ENCODE results near the gene PEA15. TPM values are rescaled to one million over a fixed set of nuclear protein-coding genes. Genes with fewer than 3 reads are reported as not detected.

Gene PEA15
- total and polyA plus RNA-seq, 9 of the 15 experiments (the other 6 are each of a cell fraction or from before 2014, with no cell fraction given), result 8.2 to 175 (median 35.4) TPM

DNA sequence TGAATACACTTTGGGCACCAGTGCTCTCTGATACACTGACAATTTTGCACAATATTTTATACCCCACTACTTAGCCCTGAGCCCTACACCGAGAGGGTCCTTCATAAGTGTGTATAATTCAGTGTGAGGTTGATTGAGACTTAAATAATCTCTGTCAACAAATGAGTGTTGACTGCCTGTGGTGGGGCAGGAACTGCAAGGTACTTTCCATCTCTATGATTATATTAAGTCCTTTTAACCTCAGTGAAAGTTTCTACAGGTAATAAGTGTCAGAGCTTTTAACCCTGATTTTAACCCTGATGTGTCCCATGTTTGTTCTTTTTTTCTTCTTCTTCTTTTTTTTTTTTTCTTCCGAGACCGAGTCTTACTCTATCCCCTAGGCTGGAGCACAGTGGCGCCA is 9.0 kb upstream of the PEA15 start:
- Histone ChIP-seq H4K20me1 (replicated peaks; ENCODE audit: control insufficient read depth, insufficient read depth, low read length) (no peaks in the 10 kb centered on the region), H3K79me2 (ENCODE audit: control insufficient read depth, insufficient read depth, low read length) (no peaks in the 10 kb centered on the region), H3K4me3 (no peak overlapping the region), H3K4me1 (replicated peaks in 1 of 2; ENCODE audit: control insufficient read depth in 2 of 2, insufficient read depth in 2 of 2, low read length in 2 of 2) (peaks cover 4 to 10% of the 10 kb centered on the region in 2 experiments), H3K27ac (ENCODE audit: extremely low read depth, low read depth, low read length) (no peak overlapping the region), H2AFZ (ENCODE audit: low read depth, low read length) (no peak overlapping the region), H3K9me3 (replicated peaks; ENCODE audit: control insufficient read depth, insufficient read depth, low read depth, low read length) (no peaks in the 10 kb centered on the region), H3K9ac (ENCODE audit: insufficient read depth in 1 of 2, low read depth in 2 of 2, low read length in 2 of 2) (no peak overlapping the region), H3K36me3 (ENCODE audit: control insufficient read depth, insufficient read depth, low read length) (no peaks in the 10 kb centered on the region; the same call in 2 of the 3 replicates), H3K27me3 (ENCODE audit: control insufficient read depth in 2 of 2, insufficient read depth in 2 of 2, low read length in 2 of 2) (peaks cover 2 to 21% of the 10 kb centered on the region in 2 experiments; a peak in 3 of 5 replicates), H3K4me2 (ENCODE audit: insufficient read depth, low read length) (no peak overlapping the region), H3K9me1 (ENCODE audit: control insufficient read depth, insufficient read depth, low read length) (no peaks in the 10 kb centered on the region)
- intact Hi-C loops (cut with micrococcal nuclease), result loop anchor here (10.0 kb wide), 1 partner anchor 409 kb away; no protein-coding TSS in a partner anchor
- 0% methylated on average over 1 of the region's 4 CpGs for WGBS (ENCODE audit: insufficient coverage, low coverage, missing lambda C conversion rate)
- FAIRE-seq (no peak), DNase-seq (ENCODE audit: extremely low read depth in 1 of 4, low spot score in 3 of 4) (no peak), ATAC-seq (no peak)
- POLR2A ChIA-PET, result interaction anchor here (0.6 to 1.2 kb wide), 3 partner anchors 8 to 178 kb away, joined by 3 to 5 read pairs (median 3); partner anchors contain the start of gene PEX19
- in situ Hi-C loops (cut with MboI), result no loop called here
- TF ChIP-seq YY1 (IDR thresholded peaks at IDR 0.05; ENCODE audit: borderline replicate concordance in 1 of 3, control insufficient read depth in 1 of 3, extremely low read depth in 1 of 3, insufficient read depth in 3 of 3, insufficient read length in 1 of 3, insufficient replicate concordance in 2 of 3, low read depth in 1 of 3, low read length in 2 of 3) (peak in 1 of 3 experiments; percentile 37), HMGXB4 (CRISPR knock-in tag; IDR thresholded peaks at IDR 0.05) (no peak)
- CTCF ChIA-PET (ENCODE audit: low intra/inter-chr PET ratio), result interaction anchor here (1.2 kb wide), 1 partner anchor 56 kb away, joined by 4 read pairs; no protein-coding TSS in a partner anchor
- no TSS peak for BruUV-seq (replicated peaks)
